K562 (cell line): ENCODE data around the gene TBX10. TPM values are rescaled to one million over a fixed set of nuclear protein-coding genes. Genes with fewer than 3 reads are reported as not detected.

Experiments
- CBX1 ChIP-seq: sonication (generic); IDR thresholded peaks from 2 replicates; pipeline ENCODE4 v1.6.1; 2016; ENCODE audit warnings: antibody characterized with exemption, low read depth, mild to moderate bottlenecking
- CHD4 ChIP-seq: fragments of 200-600 bp; sonication (generic); IDR thresholded peaks from 3 replicates; pipeline ENCODE4 v1.6.1; 2012; ENCODE audit warnings: low read depth, mild to moderate bottlenecking, mixed read lengths, low read length, inconsistent platforms; ENCODE audit not compliant: insufficient read depth, insufficient replicate concordance, poor library complexity, severe bottlenecking
- CREB3 ChIP-seq: fragments of 450-650 bp; conservative IDR thresholded peaks from 2 replicates; pipeline ENCODE4 v1.6.1; 2016; ENCODE audit warnings: missing genetic modification characterization, low read depth, mild to moderate bottlenecking, missing compliant biosample characterization, moderate library complexity
- CTCF ChIP-seq, 3 experiments: IDR thresholded peaks in 2 of 3; conservative IDR thresholded peaks in 1 of 3; 2 replicates each; pipeline ENCODE4 v1.5.1; 2011 to 2012; ENCODE audit warnings: low read length in 3 of 3, mild to moderate bottlenecking in 3 of 3, control low read depth in 2 of 3, improper control_type of control experiment in 1 of 3, inconsistent platforms in 1 of 3, low read depth in 1 of 3, mixed read lengths in 1 of 3, moderate library complexity in 1 of 3; ENCODE audit not compliant: insufficient read depth in 2 of 3
- DMBX1 ChIP-seq: fragments of 250-450 bp; sonication (Bioruptor Pico); IDR thresholded peaks from 2 replicates; pipeline ENCODE4 v1.8.0; 2022; ENCODE audit warnings: inconsistent platforms, mild to moderate bottlenecking, moderate library complexity, borderline replicate concordance
- ETV6 ChIP-seq, 3 experiments: fragments of 150-350 bp in 1 of 3; sonication (generic) in 1 of 3; formaldehyde crosslinking in 1 of 3; IDR thresholded peaks; 2 replicates each; pipeline versions ENCODE4 v1.6.1 to v1.8.0; 2014 to 2022; ENCODE audit warnings: borderline replicate concordance in 2 of 3, low read depth in 2 of 3, antibody characterized with exemption in 1 of 3, low read length in 1 of 3, mild to moderate bottlenecking in 1 of 3, missing genetic modification reagents in 1 of 3
- FOXA1 ChIP-seq: fragments of 450-650 bp; IDR thresholded peaks from 2 replicates; pipeline ENCODE4 v1.6.1; 2016; ENCODE audit warnings: mild to moderate bottlenecking, borderline replicate concordance
- GTF2E2 ChIP-seq: fragments of 200-800 bp; sonication (Bioruptor generic); IDR thresholded peaks from 2 replicates; pipeline ENCODE4 v1.6.1; 2016; ENCODE audit warnings: missing genetic modification characterization, missing compliant biosample characterization
- KDM1A ChIP-seq, 2 experiments: fragments of 450-650 bp; IDR thresholded peaks; 2 replicates each; pipeline ENCODE4 v1.6.1; 2016; ENCODE audit warnings: mild to moderate bottlenecking in 2 of 2
- MED1 ChIP-seq: sonication (generic); formaldehyde crosslinking; IDR thresholded peaks from 2 replicates; pipeline ENCODE4 v1.8.1; 2023; ENCODE audit warnings: missing genetic modification reagents, borderline replicate concordance
- MLX ChIP-seq, 2 experiments: fragments of 450-650 bp in 1 of 2; sonication (generic) in 1 of 2; formaldehyde crosslinking; conservative IDR thresholded peaks; 2 replicates each; pipeline versions ENCODE4 v1.4.0 to v1.8.1; 2020 to 2022; ENCODE audit warnings: mild to moderate bottlenecking in 1 of 2, missing genetic modification reagents in 1 of 2
- NELFE ChIP-seq: IDR thresholded peaks from 2 replicates; pipeline ENCODE4 v1.6.1; 2011; ENCODE audit warnings: mild to moderate bottlenecking; ENCODE audit not compliant: insufficient read depth, insufficient read length
- NR2F6 ChIP-seq: fragments of 450-650 bp; formaldehyde crosslinking; IDR thresholded peaks from 2 replicates; pipeline ENCODE4 v1.4.0; 2020; ENCODE audit warnings: mild to moderate bottlenecking
- NR3C1 ChIP-seq: sonication (generic); formaldehyde crosslinking; IDR thresholded peaks from 2 replicates; pipeline ENCODE4 v1.8.1; 2022; ENCODE audit warnings: missing genetic modification reagents
- RAD51 ChIP-seq: fragments of 450-650 bp; IDR thresholded peaks from 2 replicates; pipeline ENCODE4 v1.7.1; 2016; ENCODE audit warnings: low read depth, mild to moderate bottlenecking, borderline replicate concordance
- RB1 ChIP-seq: fragments of 450-650 bp; IDR thresholded peaks from 2 replicates; pipeline ENCODE4 v1.6.1; 2017; ENCODE audit warnings: low read depth, mild to moderate bottlenecking
- RBM15 ChIP-seq: fragments of 200-400 bp; formaldehyde crosslinking; IDR thresholded peaks from 2 replicates; pipeline ENCODE4 v1.6.1; 2018; ENCODE audit warnings: mild to moderate bottlenecking, low read length, moderate library complexity; ENCODE audit not compliant: insufficient read depth
- RFX5 ChIP-seq: IDR thresholded peaks from 2 replicates; pipeline ENCODE4 v1.6.1; 2011; ENCODE audit warnings: low read depth, mild to moderate bottlenecking, improper control_type of control experiment, low read length
- SAFB2 ChIP-seq: fragments of 200-400 bp; formaldehyde crosslinking; IDR thresholded peaks from 2 replicates; pipeline ENCODE4 v1.6.1; 2018; ENCODE audit warnings: borderline replicate concordance, low read length, low read depth, moderate library complexity; ENCODE audit not compliant: severe bottlenecking
- TOE1 ChIP-seq, 2 experiments: fragments of 450-650 bp in 1 of 2; sonication (generic) in 1 of 2; formaldehyde crosslinking in 1 of 2; IDR thresholded peaks; 2 replicates each; pipeline versions ENCODE4 v1.7.1 to v1.8.0; 2016 to 2022; ENCODE audit warnings: borderline replicate concordance in 2 of 2, mild to moderate bottlenecking in 2 of 2, antibody characterized with exemption in 1 of 2, inconsistent platforms in 1 of 2, low read depth in 1 of 2, missing genetic modification reagents in 1 of 2, moderate library complexity in 1 of 2
- ZBTB1 ChIP-seq: sonication (generic); formaldehyde crosslinking; IDR thresholded peaks from 2 replicates; pipeline ENCODE4 v1.8.1; 2023; ENCODE audit warnings: missing genetic modification reagents, low read depth, mild to moderate bottlenecking, borderline replicate concordance
- ZBTB8A ChIP-seq: fragments of 450-650 bp; IDR thresholded peaks from 2 replicates; pipeline ENCODE4 v1.6.1; 2018; ENCODE audit warnings: mild to moderate bottlenecking, moderate library complexity; ENCODE audit not compliant: partially characterized antibody
- ZKSCAN1 ChIP-seq: fragments of 150-350 bp; IDR thresholded peaks from 2 replicates; pipeline ENCODE4 v1.6.1; 2016; ENCODE audit warnings: low read depth, low read length
- ZKSCAN8 ChIP-seq: fragments of 200-800 bp; sonication (Bioruptor generic); IDR thresholded peaks from 2 replicates; pipeline ENCODE4 v1.6.1; 2016; ENCODE audit warnings: missing genetic modification characterization, missing compliant biosample characterization
- polyA plus RNA-seq, 8 experiments: library from polyadenylated mRNA; depleted of rRNA in 4 of 8; stranded (reverse) in 5 of 8; unstranded in 3 of 8; fragments of >200 nt; fragmentation: Nextera tagmentation in 2 of 8; fragmentation: Illumina TruSeq in 1 of 8; extraction: Ambion mirVana in 2 of 8; extraction: Trizol in 1 of 8; gene quantifications; 2 replicates each; pipeline versions ENCODE4 v1.2.1 to v1.2.3, GENCODE V29; 2011 to 2014; ENCODE audit warnings: inconsistent platforms in 1 of 8, missing spikeins in 1 of 8
- total RNA-seq, 7 experiments: library from RNA; depleted of rRNA in 6 of 7; stranded (reverse); fragments of >200 nt in 6 of 7; fragmentation: Illumina TruSeq in 2 of 7; extraction: Trizol in 2 of 7; gene quantifications; 2 replicates each; pipeline versions ENCODE4 v1.2.1 to v1.2.3, GENCODE V29; 2011 to 2021; ENCODE audit warnings: low replicate concordance in 1 of 7

The TBX10 gene
- total and polyA plus RNA-seq, 9 of the 15 experiments (the other 6 are each of a cell fraction or from before 2014, with no cell fraction given): not detected

GRCh38 chr11:67630943-67631331 lies 8.6 kb downstream of the TBX10 start (continued):
- TF ChIP-seq NELFE (no peak), CBX1 (peak; percentile 45; the same call in 1 of the 2 replicates), RBM15 (no peak), RAD51 (0 out of 2 replicates have a peak, but pooled peaks have one; percentile 6), ZBTB8A (no peak), RB1 (no peak), TOE1 (IDR thresholded peaks at IDR 0.05; ENCODE audit: borderline replicate concordance) (0 out of 2 replicates have a peak, but pooled peaks have one; percentile 21), TOE1 (CRISPR knock-in tag; IDR thresholded peaks at IDR 0.05; ENCODE audit: borderline replicate concordance, low read depth) (no peak), GTF2E2 (tag) (no peak), MLX (CRISPR knock-in tag; conservative IDR thresholded peaks at IDR 0.05) (0 out of 4 replicates have a peak, but pooled peaks of 1 of the 2 experiments have one; percentile 20), NR2F6 (CRISPR knock-in tag) (peak; percentile 63; the same call in 1 of the 2 replicates), CTCF (IDR thresholded peaks at IDR 0.05 in 2 of 3, conservative IDR thresholded peaks at IDR 0.05 in 1 of 3; ENCODE audit: insufficient read depth in 2 of 3, low read depth in 1 of 3, low read length in 3 of 3) (no peak), KDM1A (IDR thresholded peaks at IDR 0.05) (peak; percentile 21 to 80), ETV6 (IDR thresholded peaks at IDR 0.05; ENCODE audit: borderline replicate concordance in 1 of 2, low read depth in 2 of 2, low read length in 1 of 2) (no peak), ETV6 (CRISPR knock-in tag; IDR thresholded peaks at IDR 0.05; ENCODE audit: borderline replicate concordance) (no peak), SAFB2 (no peak), CHD4 (peak; percentile 93), CREB3 (tag) (no peak), ZKSCAN1 (no peak), FOXA1 (no peak), DMBX1 (no peak), RFX5 (no peak), MED1 (no peak), ZKSCAN8 (no peak), ZBTB1 (CRISPR knock-in tag) (no peak), NR3C1 (no peak)
